Peyer's patch (tissue), 4 donors: Measurements from ENCODE around the gene COL20A1.

Source experiments
- CTCF ChIP-seq, 6 experiments: fragments of 450-650 bp in 4 of 6; fragments of 200-600 bp in 2 of 6; sonication (generic) in 1 of 6; IDR thresholded peaks; one replicate each; pipeline ENCODE4 v1.5.1; 2017 to 2019; ENCODE audit warnings: antibody characterized with exemption in 6 of 6, mild to moderate bottlenecking in 3 of 6, moderate library complexity in 1 of 6
- POLR2A ChIP-seq, 2 donors: fragments of 450-650 bp; IDR thresholded peaks; one replicate each; pipeline ENCODE4 v1.5.1; 2017; ENCODE audit warnings: antibody characterized with exemption in 2 of 2, mild to moderate bottlenecking in 2 of 2, moderate library complexity in 2 of 2

GRCh38 chr20:63317061-63317460 lies 24.1 kb downstream of the COL20A1 start:
- no peak for TF ChIP-seq POLR2A (IDR thresholded peaks at IDR 0.05)
- no peak for TF ChIP-seq CTCF (IDR thresholded peaks at IDR 0.05)
